Measurements from ENCODE around the gene COL26A1. TPM values are rescaled to one million over a fixed set of nuclear protein-coding genes. Genes with fewer than 3 reads are reported as not detected.

Gene COL26A1
- polyA plus RNA-seq, 1 donor (not counting 4 experiments of a cell fraction or from before 2014, with no cell fraction given): not detected

DNA sequence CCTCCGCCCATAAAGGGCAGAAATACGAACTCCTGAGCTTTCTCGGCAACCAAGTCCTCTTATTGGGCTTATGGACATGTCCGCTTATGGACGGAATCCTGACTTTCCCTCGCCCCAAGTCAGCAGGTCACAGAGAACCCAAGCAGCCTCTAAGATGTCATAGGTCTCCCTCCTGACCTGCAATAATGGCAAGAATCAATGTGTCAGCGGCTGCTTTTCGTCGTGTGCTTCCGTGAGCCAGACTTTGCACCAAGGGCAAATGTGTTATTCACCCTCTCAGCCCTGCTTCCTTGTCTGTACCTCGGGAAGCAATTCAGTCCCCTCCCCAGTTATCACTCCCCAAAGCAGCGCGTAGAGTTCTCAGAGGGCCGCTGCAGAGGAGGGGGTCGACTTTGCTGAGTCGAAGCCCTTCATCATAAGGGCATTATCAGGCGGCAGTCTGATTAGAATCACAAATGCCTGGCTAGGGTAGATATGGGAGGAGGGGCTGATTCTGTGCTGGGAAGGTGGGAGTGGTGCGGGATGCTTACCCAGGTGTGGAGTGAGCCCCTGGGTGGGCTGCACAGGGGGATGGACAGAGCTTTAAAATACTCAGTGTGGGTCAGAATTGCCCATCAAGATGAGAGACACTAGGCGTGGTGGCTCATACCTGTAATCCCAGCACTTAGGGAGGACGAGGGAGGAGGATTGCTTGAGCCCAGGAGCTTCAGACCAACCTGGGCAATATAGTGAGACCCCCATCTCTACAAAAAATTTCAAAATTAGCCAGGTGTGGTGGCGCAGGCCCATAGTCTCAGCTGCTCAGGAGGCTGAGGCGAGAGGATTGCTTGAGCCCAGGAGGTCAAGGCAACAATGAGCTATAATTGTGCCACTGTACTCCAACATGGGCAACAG lies 36.0 kb downstream of the COL26A1 start:
- H3K9ac ChIP-seq (ENCODE audit: control insufficient read depth, extremely low read depth, insufficient read depth, low read length): no peak overlapping the region
- peaks cover 8% of the 10 kb centered on the region for H3K4me1 ChIP-seq (ENCODE audit: control insufficient read depth, extremely low read depth, insufficient read depth, low read length)
- H3K36me3 ChIP-seq (ENCODE audit: control insufficient read depth in 2 of 2, extremely low read depth in 1 of 2, insufficient read depth in 2 of 2, low read length in 2 of 2): no peaks in the 10 kb centered on the region
- H3K9me1 ChIP-seq (ENCODE audit: control insufficient read depth, extremely low read depth, insufficient read depth, low read length): no peaks in the 10 kb centered on the region
- TF ChIP-seq EZH2 (IDR thresholded peaks at IDR 0.05; ENCODE audit: low read length): no peak
- TF ChIP-seq, protein P1, sequence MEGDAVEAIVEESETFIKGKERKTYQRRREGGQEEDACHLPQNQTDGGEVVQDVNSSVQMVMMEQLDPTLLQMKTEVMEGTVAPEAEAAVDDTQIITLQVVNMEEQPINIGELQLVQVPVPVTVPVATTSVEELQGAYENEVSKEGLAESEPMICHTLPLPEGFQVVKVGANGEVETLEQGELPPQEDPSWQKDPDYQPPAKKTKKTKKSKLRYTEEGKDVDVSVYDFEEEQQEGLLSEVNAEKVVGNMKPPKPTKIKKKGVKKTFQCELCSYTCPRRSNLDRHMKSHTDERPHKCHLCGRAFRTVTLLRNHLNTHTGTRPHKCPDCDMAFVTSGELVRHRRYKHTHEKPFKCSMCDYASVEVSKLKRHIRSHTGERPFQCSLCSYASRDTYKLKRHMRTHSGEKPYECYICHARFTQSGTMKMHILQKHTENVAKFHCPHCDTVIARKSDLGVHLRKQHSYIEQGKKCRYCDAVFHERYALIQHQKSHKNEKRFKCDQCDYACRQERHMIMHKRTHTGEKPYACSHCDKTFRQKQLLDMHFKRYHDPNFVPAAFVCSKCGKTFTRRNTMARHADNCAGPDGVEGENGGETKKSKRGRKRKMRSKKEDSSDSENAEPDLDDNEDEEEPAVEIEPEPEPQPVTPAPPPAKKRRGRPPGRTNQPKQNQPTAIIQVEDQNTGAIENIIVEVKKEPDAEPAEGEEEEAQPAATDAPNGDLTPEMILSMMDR (optimal IDR thresholded peaks at IDR 0.05 in 1 of 3, IDR thresholded peaks at IDR 0.05 in 1 of 3, conservative IDR thresholded peaks at IDR 0.05 in 1 of 3; ENCODE audit: extremely low read depth in 1 of 3, insufficient read depth in 2 of 3, low read length in 3 of 3): no peak
- H3K27ac ChIP-seq (ENCODE audit: control insufficient read depth, insufficient read depth, low read length): no peak overlapping the region
- H3K9me3 ChIP-seq (ENCODE audit: control insufficient read depth, low read depth, low read length): no peaks in the 10 kb centered on the region
- no peak for FAIRE-seq
- no peak overlapping the region for H3K4me3 ChIP-seq (ENCODE audit: control insufficient read depth in 2 of 3, extremely low read depth in 1 of 3, insufficient read depth in 2 of 3, low read depth in 1 of 3, low read length in 3 of 3)
- peaks cover 2% of the 10 kb centered on the region for H4K20me1 ChIP-seq (ENCODE audit: control insufficient read depth, extremely low read depth, insufficient read depth, low read length)
- H3K79me2 ChIP-seq (ENCODE audit: control insufficient read depth, insufficient read depth, low read length): no peaks in the 10 kb centered on the region
- dilution Hi-C loops (cut with MboI; ENCODE audit: extremely low pct_ligation_motif_present, low sequenced_read_pairs): no loop called here
- no peak overlapping the region for H2AFZ ChIP-seq (ENCODE audit: control insufficient read depth, low read length)
- no peak for DNase-seq (ENCODE audit: low read depth, low spot score)
- no peak overlapping the region for H3K4me2 ChIP-seq (ENCODE audit: control insufficient read depth, extremely low read depth, insufficient read depth, low read depth, low read length)
- peaks cover 7% of the 10 kb centered on the region for H3K27me3 ChIP-seq (ENCODE audit: control insufficient read depth, extremely low read depth, insufficient read depth, low read length)

DNA sequence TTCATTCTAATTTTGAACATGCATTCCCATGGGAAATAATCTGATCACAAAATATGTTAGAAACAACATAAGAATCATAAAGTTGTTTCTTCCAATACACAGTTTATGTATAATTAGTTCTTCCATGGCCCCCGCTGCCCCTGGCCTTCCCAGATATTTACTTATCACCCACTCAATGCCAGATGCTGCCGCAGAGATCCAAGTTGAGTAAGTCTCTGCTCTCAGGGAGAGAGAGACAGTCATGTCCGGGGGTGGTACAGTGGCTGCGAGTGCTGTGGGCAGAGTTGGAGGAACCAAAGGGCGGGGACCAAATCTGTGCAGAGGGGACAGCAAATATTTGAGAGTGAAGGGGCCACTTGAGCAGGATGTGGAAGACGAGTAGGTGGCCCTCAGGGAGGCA lies 37.1 kb downstream of the COL26A1 start:
- H3K4me2 ChIP-seq (ENCODE audit: control insufficient read depth, extremely low read depth, insufficient read depth, low read depth, low read length): no peak overlapping the region
- no peak overlapping the region for H3K9ac ChIP-seq (ENCODE audit: control insufficient read depth, extremely low read depth, insufficient read depth, low read length)
- DNase-seq (ENCODE audit: low read depth, low spot score) (no peak), FAIRE-seq (no peak)
- H3K27ac ChIP-seq (ENCODE audit: control insufficient read depth, insufficient read depth, low read length): no peak overlapping the region
- H3K9me1 ChIP-seq (ENCODE audit: control insufficient read depth, extremely low read depth, insufficient read depth, low read length): no peaks in the 10 kb centered on the region
- no peaks in the 10 kb centered on the region for H3K79me2 ChIP-seq (ENCODE audit: control insufficient read depth, insufficient read depth, low read length)
- peaks cover 8% of the 10 kb centered on the region for H3K4me1 ChIP-seq (ENCODE audit: control insufficient read depth, extremely low read depth, insufficient read depth, low read length)
- H4K20me1 ChIP-seq (ENCODE audit: control insufficient read depth, extremely low read depth, insufficient read depth, low read length): peaks cover 2% of the 10 kb centered on the region
- no peak for TF ChIP-seq EZH2 (IDR thresholded peaks at IDR 0.05; ENCODE audit: low read length)
- TF ChIP-seq, protein P1 (optimal IDR thresholded peaks at IDR 0.05 in 1 of 3, IDR thresholded peaks at IDR 0.05 in 1 of 3, conservative IDR thresholded peaks at IDR 0.05 in 1 of 3; ENCODE audit: extremely low read depth in 1 of 3, insufficient read depth in 2 of 3, low read length in 3 of 3): no peak
- H3K27me3 ChIP-seq (ENCODE audit: control insufficient read depth, extremely low read depth, insufficient read depth, low read length): peaks cover 7% of the 10 kb centered on the region
- H3K36me3 ChIP-seq (ENCODE audit: control insufficient read depth in 2 of 2, extremely low read depth in 1 of 2, insufficient read depth in 2 of 2, low read length in 2 of 2): no peaks in the 10 kb centered on the region
- H3K4me3 ChIP-seq (ENCODE audit: control insufficient read depth in 2 of 3, extremely low read depth in 1 of 3, insufficient read depth in 2 of 3, low read depth in 1 of 3, low read length in 3 of 3): no peak overlapping the region
- H2AFZ ChIP-seq (ENCODE audit: control insufficient read depth, low read length): no peak overlapping the region
- H3K9me3 ChIP-seq (ENCODE audit: control insufficient read depth, low read depth, low read length): no peaks in the 10 kb centered on the region
- dilution Hi-C loops (cut with MboI; ENCODE audit: extremely low pct_ligation_motif_present, low sequenced_read_pairs): no loop called here

Data from keratinocyte (primary cell).